Prostate gland (tissue), 2 donors: Measurements from ENCODE around the gene FMN2. TPM values are rescaled to one million over a fixed set of nuclear protein-coding genes. Genes with fewer than 3 reads are reported as not detected.

Experiments used
- DNase-seq: peaks from one replicate; pipeline ENCODE4 v3.0.0-alpha.2; 2019; ENCODE audit warnings: low spot score
- H3K27ac ChIP-seq, 2 donors: fragments of 200-600 bp; sonication (generic); 2 replicates each; pipeline ENCODE4 v1.5.1; 2017 to 2019
- H3K27me3 ChIP-seq: fragments of 200-600 bp; sonication (generic); replicated peaks from 2 replicates; pipeline ENCODE4 v1.5.1; 2019; ENCODE audit not compliant: insufficient read depth
- H3K36me3 ChIP-seq, 2 donors: fragments of 200-600 bp; sonication (generic); 1 replicate in 1 of 2; 2 replicates in 1 of 2; pipeline versions ENCODE4 v1.5.1 to v1.8.1; 2017 to 2019
- H3K4me1 ChIP-seq: fragments of 200-600 bp; sonication (generic); replicated peaks from 2 replicates; pipeline ENCODE4 v1.5.1; 2019
- H3K4me3 ChIP-seq, 2 donors: fragments of 200-600 bp; sonication (generic); 2 replicates each; pipeline ENCODE4 v1.5.1; 2017 to 2019
- H3K9me3 ChIP-seq: fragments of 200-600 bp; sonication (generic); 2 replicates; pipeline ENCODE4 v1.5.1; 2017
- CTCF ChIP-seq, 4 experiments: fragments of 200-600 bp in 2 of 4; fragments of 450-650 bp in 2 of 4; sonication (generic) in 2 of 4; IDR thresholded peaks; 1 replicate in 3 of 4; 2 replicates in 1 of 4; pipeline ENCODE4 v1.5.1; 2016 to 2019; ENCODE audit warnings: antibody characterized with exemption in 4 of 4, mild to moderate bottlenecking in 2 of 4, moderate library complexity in 2 of 4
- POLR2A ChIP-seq: fragments of 450-650 bp; IDR thresholded peaks from one replicate; pipeline ENCODE4 v1.6.1; 2016; ENCODE audit warnings: antibody characterized with exemption, mild to moderate bottlenecking
- POLR2AphosphoS5 ChIP-seq: sonication (generic); formaldehyde crosslinking; IDR thresholded peaks from one replicate; pipeline ENCODE4 v1.6.1; 2017; ENCODE audit warnings: antibody characterized with exemption
- WGBS: methylation state at CpG from one replicate; pipeline ENCODE4 v1.1.5; 2018; 5-methylcytosine and 5-hydroxymethylcytosine counted together
- intact Hi-C: fragments of 100-400 bp; cut with DNase I; formaldehyde crosslinking; loops from one replicate; pipeline ENCODE4 v1.14.2; 2022
- total RNA-seq, 2 donors: library from RNA; depleted of rRNA; stranded (reverse); fragments of >200 nt; gene quantifications; one replicate each; pipeline ENCODE4 v1.1.0, GENCODE V29; 2016

Gene FMN2
- total RNA-seq, 2 donors from 2014 or later, result 0.27 to 4.8 TPM

DNA sequence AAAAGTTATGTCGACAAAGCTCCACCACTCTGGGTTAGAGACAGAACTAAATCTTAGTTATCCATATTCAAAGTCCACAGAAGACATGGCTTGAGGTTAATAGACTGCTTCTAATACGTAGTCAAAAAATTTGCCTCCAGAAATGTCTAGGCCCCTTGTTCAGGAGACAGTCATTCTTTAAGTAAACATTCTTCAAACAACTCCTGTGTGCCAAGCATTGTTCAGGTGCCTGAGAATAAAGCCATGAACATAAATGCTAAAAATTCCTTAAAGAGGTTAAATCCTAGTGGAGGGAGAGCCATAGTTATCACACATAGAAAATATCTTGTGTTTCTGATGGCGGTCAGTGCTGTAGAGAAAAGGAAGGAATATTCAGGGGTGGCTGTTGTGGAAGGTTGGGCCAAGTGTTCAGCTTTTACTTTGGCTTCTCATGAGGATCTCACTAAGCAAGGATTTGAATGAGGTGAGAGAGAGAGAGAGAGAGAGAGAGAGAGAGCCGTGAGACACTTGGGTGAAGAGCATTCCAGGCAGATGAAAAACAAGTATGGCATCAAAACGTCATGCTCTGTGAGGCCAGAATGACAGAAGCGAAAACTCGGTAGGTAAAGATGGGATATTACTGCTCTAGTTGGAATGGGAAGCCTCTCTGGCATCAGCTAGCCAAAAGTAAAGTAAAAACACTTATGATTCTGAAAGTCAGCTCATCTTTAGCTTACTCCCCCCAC is 333.2 kb downstream of the FMN2 start:
- DNase-seq, result no peak
- Histone ChIP-seq H3K9me3 (no peaks in the 10 kb centered on the region), H3K4me3 (no peak overlapping the region), H3K4me1 (no peaks in the 10 kb centered on the region), H3K27ac (no peak overlapping the region), H3K36me3 (no peaks in the 10 kb centered on the region), H3K27me3 (no peaks in the 10 kb centered on the region)
- WGBS, result 69% methylated on average over 7 of the region's 7 CpGs
- TF ChIP-seq CTCF (IDR thresholded peaks at IDR 0.05) (no peak), POLR2A (no peak), POLR2AphosphoS5 (no peak)
- intact Hi-C loops, result no loop called here

GRCh38 chr1:240426051-240426450 is 334.4 kb downstream of the FMN2 start:
- Histone ChIP-seq H3K4me3 (no peak overlapping the region), H3K36me3 (no peaks in the 10 kb centered on the region), H3K27ac (no peak overlapping the region), H3K9me3 (no peaks in the 10 kb centered on the region), H3K4me1 (no peaks in the 10 kb centered on the region), H3K27me3 (no peaks in the 10 kb centered on the region)
- intact Hi-C loops, result no loop called here
- no peak for DNase-seq
- 69% methylated on average over 2 of the region's 2 CpGs for WGBS
- TF ChIP-seq POLR2AphosphoS5 (no peak), CTCF (IDR thresholded peaks at IDR 0.05) (no peak), POLR2A (no peak)

DNA sequence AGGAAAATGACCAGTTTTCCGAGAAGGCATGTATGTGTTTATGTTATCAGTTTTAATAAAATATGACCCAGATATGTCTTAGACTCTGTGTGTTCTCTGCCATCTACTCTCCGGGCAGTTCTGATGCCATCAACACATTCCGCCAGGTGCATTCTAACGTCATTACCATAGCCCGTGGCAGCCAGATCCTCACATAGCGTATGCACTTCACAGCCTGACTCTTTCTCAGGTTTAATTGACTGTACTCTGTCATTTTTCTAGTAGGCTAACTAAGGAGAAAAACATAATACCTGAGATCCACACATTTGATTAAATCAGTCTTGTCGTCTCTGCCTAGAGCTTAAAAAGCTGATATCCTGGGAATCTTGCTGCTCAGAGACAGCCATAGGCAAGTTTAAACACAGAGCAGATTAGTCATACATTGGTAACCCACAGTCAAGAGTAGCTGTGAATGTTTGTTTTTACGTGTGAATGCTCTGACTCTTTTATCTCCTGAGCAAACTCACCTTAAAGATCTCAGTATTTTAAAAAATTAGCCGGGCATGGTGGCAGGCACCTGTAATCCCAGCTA is 344.4 kb downstream of the FMN2 start:
- intact Hi-C loops, result no loop called here
- TF ChIP-seq POLR2A (no peak), POLR2AphosphoS5 (no peak), CTCF (IDR thresholded peaks at IDR 0.05) (no peak)
- WGBS, result 77% methylated on average over 9 of the region's 9 CpGs
- DNase-seq, result no peak
- Histone ChIP-seq H3K4me3 (no peak overlapping the region), H3K27ac (no peak overlapping the region), H3K9me3 (no peaks in the 10 kb centered on the region), H3K4me1 (no peaks in the 10 kb centered on the region), H3K27me3 (no peaks in the 10 kb centered on the region), H3K36me3 (no peaks in the 10 kb centered on the region)

- H3K36me3 ChIP-seq, result no peaks in the 10 kb centered on the region
- no peak overlapping the region for H3K27ac ChIP-seq
- no peaks in the 10 kb centered on the region for H3K4me1 ChIP-seq
- no peak overlapping the region for H3K4me3 ChIP-seq
- no peak for DNase-seq
- TF ChIP-seq POLR2A (no peak), CTCF (IDR thresholded peaks at IDR 0.05) (no peak), POLR2AphosphoS5 (no peak)
- H3K9me3 ChIP-seq, result no peaks in the 10 kb centered on the region
- WGBS, result 41% methylated on average over 1 of the region's 1 CpG
- no peaks in the 10 kb centered on the region for H3K27me3 ChIP-seq
- intact Hi-C loops, result no loop called here
Measured at GRCh38 chr1:240441669-240442068, 350.0 kb downstream of the FMN2 start.

DNA sequence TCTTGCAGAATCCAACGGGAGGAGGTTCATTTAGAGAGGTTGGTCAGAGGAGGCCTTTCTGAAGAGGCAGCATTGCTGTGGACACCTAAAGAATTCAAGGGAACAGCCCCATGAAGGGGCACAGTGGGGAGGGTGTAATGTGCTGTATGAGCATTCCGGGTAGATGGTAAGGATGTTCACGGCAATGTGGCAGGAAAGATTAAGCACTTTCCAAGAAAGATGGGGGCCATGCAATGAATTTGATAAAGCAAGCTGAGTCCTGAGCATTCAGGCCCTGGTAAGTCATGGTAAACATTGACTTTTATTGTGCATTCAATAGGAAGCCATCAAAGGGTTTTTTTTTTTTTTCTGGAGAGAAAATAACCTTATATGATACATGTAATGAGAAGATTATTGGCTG is 353.7 kb downstream of the FMN2 start:
- no peak overlapping the region for H3K27ac ChIP-seq
- no peak overlapping the region for H3K4me3 ChIP-seq
- 43% methylated on average over 3 of the region's 3 CpGs for WGBS
- H3K9me3 ChIP-seq, result no peaks in the 10 kb centered on the region
- no peak for TF ChIP-seq POLR2AphosphoS5
- TF ChIP-seq POLR2A, result no peak
- no peaks in the 10 kb centered on the region for H3K36me3 ChIP-seq
- no peaks in the 10 kb centered on the region for H3K4me1 ChIP-seq
- DNase-seq, result no peak
- intact Hi-C loops, result no loop called here
- H3K27me3 ChIP-seq, result no peaks in the 10 kb centered on the region
